ENCODE results near the gene CDK6. TPM values are rescaled to one million over a fixed set of nuclear protein-coding genes. Genes with fewer than 3 reads are reported as not detected.

The CDK6 gene
- total and polyA plus RNA-seq, 9 of the 15 experiments (the other 6 are each of a cell fraction or from before 2014, with no cell fraction given), result 7.6 to 109 (median 44.4) TPM

- TF ChIP-seq ZMIZ1 (IDR thresholded peaks at IDR 0.05; ENCODE audit: low read depth in 2 of 2, low read length in 2 of 2) (no peak), WHSC1 (IDR thresholded peaks at IDR 0.05; ENCODE audit: low read length) (no peak), POLR3A (IDR thresholded peaks at IDR 0.05; ENCODE audit: borderline replicate concordance, extremely low read depth, insufficient read depth, insufficient read length) (no peak), CCAR2 (IDR thresholded peaks at IDR 0.05; ENCODE audit: low read depth, low read length) (no peak), SNAPC5 (CRISPR knock-in tag; IDR thresholded peaks at IDR 0.05) (no peak), ZBTB11 (CRISPR knock-in tag; IDR thresholded peaks at IDR 0.05) (no peak), ZNF280B (CRISPR knock-in tag; IDR thresholded peaks at IDR 0.05) (no peak), PRDM10 (IDR thresholded peaks at IDR 0.05; ENCODE audit: partially characterized antibody) (no peak)
These were observed 81.3 kb downstream of the CDK6 start (continued) for GRCh38 chr7:92754919-92755581.

Data from K562 (cell line).